A673 (cell line): ENCODE data around the gene FOXN3.

ENCODE experiments used
- CTCF ChIP-seq: fragments of 300-800, 200-600 bp; sonication (generic); conservative IDR thresholded peaks from 2 replicates; pipeline ENCODE4 v1.5.1; 2017; ENCODE audit warnings: low read depth, mild to moderate bottlenecking, antibody characterized with exemption, low read length, moderate library complexity, mixed read lengths
- EZH2 ChIP-seq: fragments of 200-600 bp; sonication (generic); IDR thresholded peaks from 2 replicates; pipeline ENCODE4 v1.6.1; 2017; ENCODE audit warnings: borderline replicate concordance, low read depth, mild to moderate bottlenecking, mixed read lengths, antibody characterized with exemption, low read length; ENCODE audit not compliant: poor library complexity, severe bottlenecking

GRCh38 chr14:89188492-89188891 is 228.5 kb downstream of the FOXN3 start:
- no peak for TF ChIP-seq CTCF
- TF ChIP-seq EZH2 = no peak
